Panc1 (cell line): ENCODE results near the gene SLC9C1.

Experiments used
- TF ChIP-seq, protein P1 (sequence below), 2 experiments: IDR thresholded peaks; 2 replicates each; pipeline ENCODE4 v1.6.1; 2011 to 2012; ENCODE audit warnings: low read depth in 2 of 2, control low read depth in 1 of 2, low read length in 1 of 2, mild to moderate bottlenecking in 1 of 2, moderate library complexity in 1 of 2; ENCODE audit not compliant: insufficient read depth in 1 of 2
- TF ChIP-seq, protein P2 (sequence below): fragments of 450-650 bp; IDR thresholded peaks from 2 replicates; pipeline ENCODE4 v1.5.1; 2017; ENCODE audit warnings: mild to moderate bottlenecking

GRCh38 chr3:112129925-112130637 lies 163.9 kb downstream of the SLC9C1 start:
- TF ChIP-seq, protein P1, sequence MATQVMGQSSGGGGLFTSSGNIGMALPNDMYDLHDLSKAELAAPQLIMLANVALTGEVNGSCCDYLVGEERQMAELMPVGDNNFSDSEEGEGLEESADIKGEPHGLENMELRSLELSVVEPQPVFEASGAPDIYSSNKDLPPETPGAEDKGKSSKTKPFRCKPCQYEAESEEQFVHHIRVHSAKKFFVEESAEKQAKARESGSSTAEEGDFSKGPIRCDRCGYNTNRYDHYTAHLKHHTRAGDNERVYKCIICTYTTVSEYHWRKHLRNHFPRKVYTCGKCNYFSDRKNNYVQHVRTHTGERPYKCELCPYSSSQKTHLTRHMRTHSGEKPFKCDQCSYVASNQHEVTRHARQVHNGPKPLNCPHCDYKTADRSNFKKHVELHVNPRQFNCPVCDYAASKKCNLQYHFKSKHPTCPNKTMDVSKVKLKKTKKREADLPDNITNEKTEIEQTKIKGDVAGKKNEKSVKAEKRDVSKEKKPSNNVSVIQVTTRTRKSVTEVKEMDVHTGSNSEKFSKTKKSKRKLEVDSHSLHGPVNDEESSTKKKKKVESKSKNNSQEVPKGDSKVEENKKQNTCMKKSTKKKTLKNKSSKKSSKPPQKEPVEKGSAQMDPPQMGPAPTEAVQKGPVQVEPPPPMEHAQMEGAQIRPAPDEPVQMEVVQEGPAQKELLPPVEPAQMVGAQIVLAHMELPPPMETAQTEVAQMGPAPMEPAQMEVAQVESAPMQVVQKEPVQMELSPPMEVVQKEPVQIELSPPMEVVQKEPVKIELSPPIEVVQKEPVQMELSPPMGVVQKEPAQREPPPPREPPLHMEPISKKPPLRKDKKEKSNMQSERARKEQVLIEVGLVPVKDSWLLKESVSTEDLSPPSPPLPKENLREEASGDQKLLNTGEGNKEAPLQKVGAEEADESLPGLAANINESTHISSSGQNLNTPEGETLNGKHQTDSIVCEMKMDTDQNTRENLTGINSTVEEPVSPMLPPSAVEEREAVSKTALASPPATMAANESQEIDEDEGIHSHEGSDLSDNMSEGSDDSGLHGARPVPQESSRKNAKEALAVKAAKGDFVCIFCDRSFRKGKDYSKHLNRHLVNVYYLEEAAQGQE (IDR thresholded peaks at IDR 0.05; ENCODE audit: insufficient read depth in 1 of 2, low read depth in 2 of 2, low read length in 1 of 2): no peak
- TF ChIP-seq, protein P2, sequence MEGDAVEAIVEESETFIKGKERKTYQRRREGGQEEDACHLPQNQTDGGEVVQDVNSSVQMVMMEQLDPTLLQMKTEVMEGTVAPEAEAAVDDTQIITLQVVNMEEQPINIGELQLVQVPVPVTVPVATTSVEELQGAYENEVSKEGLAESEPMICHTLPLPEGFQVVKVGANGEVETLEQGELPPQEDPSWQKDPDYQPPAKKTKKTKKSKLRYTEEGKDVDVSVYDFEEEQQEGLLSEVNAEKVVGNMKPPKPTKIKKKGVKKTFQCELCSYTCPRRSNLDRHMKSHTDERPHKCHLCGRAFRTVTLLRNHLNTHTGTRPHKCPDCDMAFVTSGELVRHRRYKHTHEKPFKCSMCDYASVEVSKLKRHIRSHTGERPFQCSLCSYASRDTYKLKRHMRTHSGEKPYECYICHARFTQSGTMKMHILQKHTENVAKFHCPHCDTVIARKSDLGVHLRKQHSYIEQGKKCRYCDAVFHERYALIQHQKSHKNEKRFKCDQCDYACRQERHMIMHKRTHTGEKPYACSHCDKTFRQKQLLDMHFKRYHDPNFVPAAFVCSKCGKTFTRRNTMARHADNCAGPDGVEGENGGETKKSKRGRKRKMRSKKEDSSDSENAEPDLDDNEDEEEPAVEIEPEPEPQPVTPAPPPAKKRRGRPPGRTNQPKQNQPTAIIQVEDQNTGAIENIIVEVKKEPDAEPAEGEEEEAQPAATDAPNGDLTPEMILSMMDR: no peak
